GM06990 (cell line): ENCODE data around the gene BTNL9.

ENCODE experiments used
- DNase-seq: peaks from one replicate; pipeline ENCODE4 v3.0.0-alpha.2; 2011; ENCODE audit not compliant: insufficient read length; ENCODE audit errors: extremely low read depth
- H3K27me3 ChIP-seq: replicated peaks from 2 replicates; pipeline ENCODE4 v1.6.0; 2011; ENCODE audit warnings: low read length; ENCODE audit not compliant: control insufficient read depth, insufficient read depth
- H3K36me3 ChIP-seq: 2 replicates; pipeline ENCODE4 v1.5.1; 2011; ENCODE audit warnings: low read length; ENCODE audit not compliant: control insufficient read depth, insufficient read depth
- H3K4me3 ChIP-seq: replicated peaks from 2 replicates; pipeline ENCODE4 v1.5.1; 2011; ENCODE audit warnings: low read depth, mild to moderate bottlenecking, control low read depth, low read length
- TF ChIP-seq, protein P1 (sequence below): IDR thresholded peaks from 2 replicates; pipeline ENCODE4 v1.5.1; 2011; ENCODE audit warnings: low read length, control low read depth, mild to moderate bottlenecking, inconsistent platforms; ENCODE audit not compliant: insufficient read depth, poor library complexity, severe bottlenecking

Gene BTNL9

GRCh38 chr5:181051841-181052671 lies 12.0 kb downstream of the BTNL9 start:
- TF ChIP-seq, protein P1, sequence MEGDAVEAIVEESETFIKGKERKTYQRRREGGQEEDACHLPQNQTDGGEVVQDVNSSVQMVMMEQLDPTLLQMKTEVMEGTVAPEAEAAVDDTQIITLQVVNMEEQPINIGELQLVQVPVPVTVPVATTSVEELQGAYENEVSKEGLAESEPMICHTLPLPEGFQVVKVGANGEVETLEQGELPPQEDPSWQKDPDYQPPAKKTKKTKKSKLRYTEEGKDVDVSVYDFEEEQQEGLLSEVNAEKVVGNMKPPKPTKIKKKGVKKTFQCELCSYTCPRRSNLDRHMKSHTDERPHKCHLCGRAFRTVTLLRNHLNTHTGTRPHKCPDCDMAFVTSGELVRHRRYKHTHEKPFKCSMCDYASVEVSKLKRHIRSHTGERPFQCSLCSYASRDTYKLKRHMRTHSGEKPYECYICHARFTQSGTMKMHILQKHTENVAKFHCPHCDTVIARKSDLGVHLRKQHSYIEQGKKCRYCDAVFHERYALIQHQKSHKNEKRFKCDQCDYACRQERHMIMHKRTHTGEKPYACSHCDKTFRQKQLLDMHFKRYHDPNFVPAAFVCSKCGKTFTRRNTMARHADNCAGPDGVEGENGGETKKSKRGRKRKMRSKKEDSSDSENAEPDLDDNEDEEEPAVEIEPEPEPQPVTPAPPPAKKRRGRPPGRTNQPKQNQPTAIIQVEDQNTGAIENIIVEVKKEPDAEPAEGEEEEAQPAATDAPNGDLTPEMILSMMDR: no peak
- peak overlapping the region; percentile 87 for H3K4me3 ChIP-seq
- no peak for DNase-seq
- no peaks in the 10 kb centered on the region for H3K27me3 ChIP-seq
- peaks cover 2% of the 10 kb centered on the region; the same call in 1 of the 2 replicates for H3K36me3 ChIP-seq

- peak; percentile 71 for DNase-seq
- TF ChIP-seq, protein P1: no peak
- Histone ChIP-seq H3K27me3 (no peaks in the 10 kb centered on the region), H3K4me3 (peak overlapping the region; percentile 87), H3K36me3 (peaks cover 4% of the 10 kb centered on the region; the same call in 1 of the 2 replicates)
Measured at GRCh38 chr5:181052672-181053487, 12.8 kb downstream of the BTNL9 start.

GRCh38 chr5:181053488-181054121 lies 13.5 kb downstream of the BTNL9 start:
- TF ChIP-seq, protein P1: no peak
- DNase-seq: no peak
- Histone ChIP-seq H3K36me3 (peaks cover 4% of the 10 kb centered on the region; the same call in 1 of the 2 replicates), H3K4me3 (peak overlapping the region; percentile 87), H3K27me3 (no peaks in the 10 kb centered on the region)

- H3K27me3 ChIP-seq: no peaks in the 10 kb centered on the region
Measured at GRCh38 chr5:181054138-181054537, 14.1 kb downstream of the BTNL9 start.

GRCh38 chr5:181054871-181055459 lies 14.9 kb downstream of the BTNL9 start:
- H3K36me3 ChIP-seq: peaks cover 4% of the 10 kb centered on the region; the same call in 1 of the 2 replicates

More at GRCh38 chr5:181054138-181054537, 14.1 kb downstream of the BTNL9 start:
- TF ChIP-seq, protein P1: no peak
- H3K36me3 ChIP-seq: peaks cover 4% of the 10 kb centered on the region; the same call in 1 of the 2 replicates
- DNase-seq: no peak
- H3K4me3 ChIP-seq: peak overlapping the region; percentile 87

More at GRCh38 chr5:181054871-181055459, 14.9 kb downstream of the BTNL9 start:
- DNase-seq: no peak
- peak overlapping the region; percentile 87 for H3K4me3 ChIP-seq
- TF ChIP-seq, protein P1: no peak
- no peaks in the 10 kb centered on the region for H3K27me3 ChIP-seq
